Measurements from ENCODE around the gene TMEM150B. TPM values are rescaled to one million over a fixed set of nuclear protein-coding genes. Genes with fewer than 3 reads are reported as not detected.
A peak's percentile ranks its signal among the peaks of the same experiment; 100 is the strongest.

TMEM150B gene
- total and polyA plus RNA-seq, 2 donors (not counting 1 experiment from before 2014, with no cell fraction given): not detected

- no peaks in the 10 kb centered on the region for H3K9me3 ChIP-seq (ENCODE audit: control insufficient read depth, insufficient read depth, low read depth, low read length)
- no peaks in the 10 kb centered on the region for H3K79me2 ChIP-seq (ENCODE audit: control insufficient read depth, insufficient read depth, low read length)
- no peaks in the 10 kb centered on the region for H3K36me3 ChIP-seq (ENCODE audit: control insufficient read depth, insufficient read depth, low read length)
- no peaks in the 10 kb centered on the region for H3K27me3 ChIP-seq (ENCODE audit: control insufficient read depth, insufficient read depth, low read length)
- H3K4me1 ChIP-seq (ENCODE audit: control insufficient read depth, extremely low read depth, insufficient read depth, low read length): peaks cover 9% of the 10 kb centered on the region
- no peaks in the 10 kb centered on the region for H4K20me1 ChIP-seq (ENCODE audit: control insufficient read depth, extremely low read depth, insufficient read depth, low read length)
- no peak overlapping the region for H3K27ac ChIP-seq (ENCODE audit: insufficient read depth, low read length)
- H3K4me2 ChIP-seq (ENCODE audit: extremely low read depth, insufficient read depth, low read length): no peak overlapping the region
- no peak for TF ChIP-seq EZH2 (IDR thresholded peaks at IDR 0.05; ENCODE audit: low read length, missing control alignments)
- TF ChIP-seq CTCF (conservative IDR thresholded peaks at IDR 0.05 in 1 of 2, IDR thresholded peaks at IDR 0.05 in 1 of 2; ENCODE audit: low read depth in 1 of 2, low read length in 2 of 2): no peak
- peak in 1 of 2 donors; percentile 61 for DNase-seq (ENCODE audit: low read depth in 2 of 2)
- no peak overlapping the region for H3K9ac ChIP-seq (ENCODE audit: insufficient read depth, low read length)
- no peak overlapping the region for H3K4me3 ChIP-seq (replicated peaks in 1 of 4; ENCODE audit: control extremely low read depth in 1 of 4, insufficient read depth in 1 of 4, low read depth in 3 of 4, low read length in 4 of 4)
- H2AFZ ChIP-seq (ENCODE audit: low read length): no peak overlapping the region
Observed at GRCh38 chr19:55372316-55373081, 47.4 kb upstream of the TMEM150B start.

GRCh38 chr19:55370305-55370988 lies 45.3 kb upstream of the TMEM150B start, which contains the start of gene IL11:
TSS of gene IL11 (minus strand) at chr19:55370463. CDS start at chr19:55370310, 153 bp downstream.
- H3K27ac ChIP-seq (ENCODE audit: insufficient read depth, low read length): peak within 1 kb of the TSS; percentile 71
- H3K9me3 ChIP-seq (ENCODE audit: control insufficient read depth, insufficient read depth, low read depth, low read length): no peaks in the 10 kb centered on the region
- peak within 1 kb of the TSS; percentile 93 for H3K4me2 ChIP-seq (ENCODE audit: extremely low read depth, insufficient read depth, low read length)
- DNase-seq (ENCODE audit: low read depth in 2 of 2): peak in 1 of 2 donors; percentile 73
- no peaks in the 10 kb centered on the region for H3K79me2 ChIP-seq (ENCODE audit: control insufficient read depth, insufficient read depth, low read length)
- H4K20me1 ChIP-seq (ENCODE audit: control insufficient read depth, extremely low read depth, insufficient read depth, low read length): no peaks in the 10 kb centered on the region
- TF ChIP-seq EZH2 (IDR thresholded peaks at IDR 0.05; ENCODE audit: low read length, missing control alignments) (no peak), CTCF (conservative IDR thresholded peaks at IDR 0.05 in 1 of 2, IDR thresholded peaks at IDR 0.05 in 1 of 2; ENCODE audit: low read depth in 1 of 2, low read length in 2 of 2) (no peak)
- no peaks in the 10 kb centered on the region for H3K27me3 ChIP-seq (ENCODE audit: control insufficient read depth, insufficient read depth, low read length)
- H2AFZ ChIP-seq (ENCODE audit: low read length): peak within 1 kb of the TSS; percentile 67
- peak within 1 kb of the TSS; percentile 66 for H3K9ac ChIP-seq (ENCODE audit: insufficient read depth, low read length)
- no peaks in the 10 kb centered on the region for H3K36me3 ChIP-seq (ENCODE audit: control insufficient read depth, insufficient read depth, low read length)
- H3K4me1 ChIP-seq (ENCODE audit: control insufficient read depth, extremely low read depth, insufficient read depth, low read length): peaks cover 9% of the 10 kb centered on the region
- H3K4me3 ChIP-seq (replicated peaks in 1 of 4; ENCODE audit: control extremely low read depth in 1 of 4, insufficient read depth in 1 of 4, low read depth in 3 of 4, low read length in 4 of 4): peak within 1 kb of the TSS; percentile 52 to 69 (median 62)

- peak overlapping the region; percentile 67 for H2AFZ ChIP-seq (ENCODE audit: low read length)
- H3K36me3 ChIP-seq (ENCODE audit: control insufficient read depth, insufficient read depth, low read length): no peaks in the 10 kb centered on the region
- peak overlapping the region; percentile 52 to 69 (median 62) for H3K4me3 ChIP-seq (replicated peaks in 1 of 4; ENCODE audit: control extremely low read depth in 1 of 4, insufficient read depth in 1 of 4, low read depth in 3 of 4, low read length in 4 of 4)
- TF ChIP-seq EZH2 (IDR thresholded peaks at IDR 0.05; ENCODE audit: low read length, missing control alignments) (no peak), CTCF (conservative IDR thresholded peaks at IDR 0.05 in 1 of 2, IDR thresholded peaks at IDR 0.05 in 1 of 2; ENCODE audit: low read depth in 1 of 2, low read length in 2 of 2) (no peak)
- H3K27me3 ChIP-seq (ENCODE audit: control insufficient read depth, insufficient read depth, low read length): no peaks in the 10 kb centered on the region
- peak; percentile 58 to 79 for DNase-seq (ENCODE audit: low read depth in 2 of 2)
- H3K27ac ChIP-seq (ENCODE audit: insufficient read depth, low read length): peak overlapping the region; percentile 71
- peak overlapping the region; percentile 66 for H3K9ac ChIP-seq (ENCODE audit: insufficient read depth, low read length)
- H3K4me2 ChIP-seq (ENCODE audit: extremely low read depth, insufficient read depth, low read length): peak overlapping the region; percentile 93
- no peaks in the 10 kb centered on the region for H3K79me2 ChIP-seq (ENCODE audit: control insufficient read depth, insufficient read depth, low read length)
- peaks cover 9% of the 10 kb centered on the region for H3K4me1 ChIP-seq (ENCODE audit: control insufficient read depth, extremely low read depth, insufficient read depth, low read length)
- no peaks in the 10 kb centered on the region for H3K9me3 ChIP-seq (ENCODE audit: control insufficient read depth, insufficient read depth, low read depth, low read length)
- no peaks in the 10 kb centered on the region for H4K20me1 ChIP-seq (ENCODE audit: control insufficient read depth, extremely low read depth, insufficient read depth, low read length)
Observed at GRCh38 chr19:55369653-55370304, 44.6 kb upstream of the TMEM150B start.

All from fibroblast of lung (primary cell).